Dermis microvascular lymphatic vessel endothelial cell (primary cell): ENCODE measurements around the gene RAB5A. TPM values are rescaled to one million over a fixed set of nuclear protein-coding genes. Genes with fewer than 3 reads are reported as not detected.
"Not testable (repeated sequence)": the region's sequence is repeated elsewhere in the genome, so short reads cannot be mapped to it uniquely, and the experiment has no call there.

ENCODE experiments used
- DNase-seq, 2 donors: peaks; one replicate each; pipeline versions ENCODE4 v3.0.0 to v3.0.0-alpha.2; 2010; ENCODE audit warnings: low read depth in 2 of 2
- total RNA-seq: library from RNA; depleted of rRNA; stranded (reverse); fragments of >200 nt; gene quantifications from 2 replicates; pipeline ENCODE4 v1.2.1, GENCODE V29; 2014

The RAB5A gene
- total RNA-seq, 1 donor from 2014 or later = 62.4 TPM

DNA sequence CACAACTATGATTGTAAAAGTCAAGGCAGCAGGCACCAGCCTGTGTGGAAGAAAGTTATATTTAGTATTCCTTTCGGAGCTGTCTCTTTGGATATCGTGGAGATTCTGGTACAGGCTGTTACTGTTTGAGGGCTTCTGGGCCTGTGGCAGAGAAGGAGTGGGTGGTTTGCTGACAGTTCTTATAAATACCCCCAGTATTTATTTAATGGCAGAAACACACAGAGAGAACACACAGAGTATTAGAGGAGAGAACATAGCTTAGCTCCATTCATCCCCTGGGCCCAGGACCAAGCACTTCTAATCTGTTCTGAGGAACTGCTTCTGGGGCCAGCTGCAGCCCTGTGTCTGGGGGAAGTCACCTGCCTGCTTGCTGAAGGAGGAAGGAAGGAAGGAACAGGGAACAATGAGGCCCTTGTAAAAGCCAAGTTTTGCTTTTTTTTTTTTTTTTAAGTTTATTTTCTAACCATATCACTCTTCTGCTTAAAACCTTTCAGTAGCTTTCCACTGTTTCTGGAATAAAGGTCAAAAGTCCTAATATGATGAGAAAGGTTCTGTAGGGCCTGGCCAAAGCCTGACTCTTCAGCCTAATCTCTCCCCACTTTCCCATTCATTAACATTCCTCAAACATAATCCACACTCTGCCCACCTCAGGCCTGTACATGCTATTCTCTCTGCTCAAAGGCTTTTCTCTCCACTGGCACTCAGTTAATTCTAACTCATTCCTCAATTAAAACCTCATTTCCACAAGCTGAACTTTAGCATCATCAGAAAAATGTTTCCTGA lies 76.9 kb downstream of the RAB5A start:
- peak in 1 of 2 donors; percentile 74 for DNase-seq

- peak in 1 of 2 donors; percentile 26 for DNase-seq
These were observed 80.2 kb downstream of the RAB5A start for GRCh38 chr3:20027136-20027535.

DNA sequence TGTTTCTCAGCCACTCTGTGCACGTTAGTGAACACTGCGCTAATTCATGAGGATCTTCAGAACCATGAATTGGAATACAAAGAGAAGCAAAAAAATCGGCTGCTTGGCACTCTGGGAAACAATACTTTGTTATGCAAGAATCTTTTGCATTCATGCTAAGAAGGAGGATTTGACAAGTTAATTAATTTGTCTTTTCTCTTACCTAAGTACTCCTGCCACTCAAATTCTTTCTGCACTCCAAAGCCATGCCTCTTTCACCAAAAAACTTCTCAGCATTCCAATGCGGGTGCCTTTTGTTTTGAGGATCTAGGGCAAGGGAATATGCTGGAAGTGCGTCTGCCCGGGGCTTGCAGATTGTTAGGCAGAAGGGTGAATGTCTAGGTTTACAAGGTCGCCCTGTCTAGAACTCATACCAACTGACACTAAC lies 82.0 kb downstream of the RAB5A start:
- no peak for DNase-seq

DNA sequence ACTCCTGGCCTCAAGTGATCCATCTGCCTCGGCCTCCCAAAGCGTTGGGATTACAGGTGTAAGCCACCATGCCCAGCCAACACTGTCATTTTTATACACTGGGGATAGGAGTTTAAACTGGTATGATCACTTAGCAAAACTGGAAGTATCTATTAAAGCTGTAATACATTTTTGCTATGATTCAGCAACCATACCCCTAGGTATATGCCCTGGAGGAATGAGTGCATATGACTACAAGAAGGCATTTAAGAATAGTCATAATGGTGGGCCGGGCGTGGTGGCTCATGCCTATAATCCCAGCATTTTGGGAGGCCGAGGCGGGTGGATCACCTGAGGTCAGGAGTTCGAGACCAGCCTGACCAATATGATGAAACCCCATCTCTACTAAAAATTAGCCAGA lies 85.0 kb downstream of the RAB5A start:
- not testable (repeated sequence) for DNase-seq

Other genes starting within 250 kb of the RAB5A start
- gene EFHB, start 12.9 kb upstream of the RAB5A start, total RNA-seq = under 0.01 TPM in 1 of 2 replicates, not detected in the other
- not detected in 2 replicates for gene PP2D1, start 65.2 kb downstream of the RAB5A start, total RNA-seq
- 11.6 and 16.2 TPM in 2 replicates for gene KAT2B, start 93.3 kb downstream of the RAB5A start, total RNA-seq
- 1.8 and 3.7 TPM in 2 replicates for gene SGO1, start 239.1 kb downstream of the RAB5A start, total RNA-seq